22Rv1 (cell line): ENCODE data around the gene GCNA.

Experiments
- H3K27ac ChIP-seq: fragments of 450-650 bp; 2 replicates; pipeline ENCODE4 v1.5.1; 2017
- ZFX ChIP-seq: fragments of 450-650 bp; IDR thresholded peaks from 2 replicates; pipeline ENCODE4 v1.6.1; 2017; ENCODE audit warnings: antibody characterized with exemption, borderline replicate concordance
- TF ChIP-seq, protein P1 (sequence below): fragments of 450-650 bp; IDR thresholded peaks from 2 replicates; pipeline ENCODE4 v1.5.1; 2017; ENCODE audit warnings: mild to moderate bottlenecking

The GCNA gene

DNA sequence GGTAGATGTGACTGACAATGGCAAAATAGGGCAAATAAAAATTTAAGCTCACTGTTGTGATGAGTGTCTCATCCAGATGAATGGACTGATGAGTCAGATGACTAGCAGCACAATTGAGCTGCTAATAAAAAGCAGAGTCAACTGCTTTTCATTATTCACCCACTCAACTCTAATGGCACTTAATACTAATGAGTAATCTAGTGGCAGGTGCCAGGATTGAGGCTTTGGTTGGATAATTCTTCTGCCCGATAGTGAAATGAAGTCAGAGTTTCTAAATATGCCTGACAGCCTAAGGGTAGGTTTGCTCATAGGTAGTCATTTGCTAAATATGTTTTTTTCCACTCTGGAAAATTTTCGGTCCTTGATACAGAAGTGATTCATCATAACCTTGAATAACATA, 34.9 kb upstream of the GCNA start:
- H3K27ac ChIP-seq: no peak overlapping the region
- TF ChIP-seq ZFX: no peak
- TF ChIP-seq, protein P1, sequence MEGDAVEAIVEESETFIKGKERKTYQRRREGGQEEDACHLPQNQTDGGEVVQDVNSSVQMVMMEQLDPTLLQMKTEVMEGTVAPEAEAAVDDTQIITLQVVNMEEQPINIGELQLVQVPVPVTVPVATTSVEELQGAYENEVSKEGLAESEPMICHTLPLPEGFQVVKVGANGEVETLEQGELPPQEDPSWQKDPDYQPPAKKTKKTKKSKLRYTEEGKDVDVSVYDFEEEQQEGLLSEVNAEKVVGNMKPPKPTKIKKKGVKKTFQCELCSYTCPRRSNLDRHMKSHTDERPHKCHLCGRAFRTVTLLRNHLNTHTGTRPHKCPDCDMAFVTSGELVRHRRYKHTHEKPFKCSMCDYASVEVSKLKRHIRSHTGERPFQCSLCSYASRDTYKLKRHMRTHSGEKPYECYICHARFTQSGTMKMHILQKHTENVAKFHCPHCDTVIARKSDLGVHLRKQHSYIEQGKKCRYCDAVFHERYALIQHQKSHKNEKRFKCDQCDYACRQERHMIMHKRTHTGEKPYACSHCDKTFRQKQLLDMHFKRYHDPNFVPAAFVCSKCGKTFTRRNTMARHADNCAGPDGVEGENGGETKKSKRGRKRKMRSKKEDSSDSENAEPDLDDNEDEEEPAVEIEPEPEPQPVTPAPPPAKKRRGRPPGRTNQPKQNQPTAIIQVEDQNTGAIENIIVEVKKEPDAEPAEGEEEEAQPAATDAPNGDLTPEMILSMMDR: no peak

DNA sequence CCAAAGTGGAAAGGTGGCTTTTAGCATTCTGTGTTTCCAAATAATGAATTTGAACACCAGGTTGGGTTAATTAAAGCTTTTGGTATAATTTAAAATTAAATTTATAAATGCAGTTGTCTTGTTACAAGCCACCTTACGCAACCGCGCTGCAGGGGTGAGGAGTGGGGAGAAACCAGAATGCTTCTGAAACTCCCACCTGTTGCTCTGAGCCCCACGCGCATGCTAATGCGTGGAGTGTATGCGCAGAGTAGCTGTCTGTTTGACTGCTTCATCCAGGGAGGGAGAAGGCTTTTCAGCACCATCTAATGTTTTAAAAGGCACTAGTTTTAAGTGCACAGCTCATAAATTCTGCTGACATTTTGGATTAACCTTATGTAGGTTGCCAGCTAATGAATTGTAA, 32.9 kb upstream of the GCNA start:
- no peak overlapping the region for H3K27ac ChIP-seq
- TF ChIP-seq, protein P1: no peak
- TF ChIP-seq ZFX: no peak

DNA sequence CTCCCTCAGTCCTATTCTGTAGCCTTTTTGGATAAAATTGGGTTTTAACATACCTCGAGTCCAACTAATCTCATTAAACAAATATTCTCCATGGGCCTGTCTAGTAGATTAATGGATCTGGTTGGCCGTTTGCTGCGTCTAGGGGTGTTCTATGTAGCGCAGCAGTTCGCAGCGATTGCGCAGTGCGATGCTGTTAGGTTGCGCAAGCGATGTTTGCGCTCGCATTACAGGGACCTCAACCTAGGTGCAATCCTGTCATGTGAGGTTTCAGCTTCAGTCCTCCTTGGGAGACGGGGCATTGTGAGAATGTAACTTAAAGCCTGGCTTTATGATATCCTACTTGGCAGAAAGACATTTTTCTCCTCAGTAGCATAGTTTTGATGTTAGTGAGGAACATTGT, 31.4 kb upstream of the GCNA start:
- H3K27ac ChIP-seq: no peak overlapping the region
- TF ChIP-seq ZFX: no peak
- TF ChIP-seq, protein P1: no peak

DNA sequence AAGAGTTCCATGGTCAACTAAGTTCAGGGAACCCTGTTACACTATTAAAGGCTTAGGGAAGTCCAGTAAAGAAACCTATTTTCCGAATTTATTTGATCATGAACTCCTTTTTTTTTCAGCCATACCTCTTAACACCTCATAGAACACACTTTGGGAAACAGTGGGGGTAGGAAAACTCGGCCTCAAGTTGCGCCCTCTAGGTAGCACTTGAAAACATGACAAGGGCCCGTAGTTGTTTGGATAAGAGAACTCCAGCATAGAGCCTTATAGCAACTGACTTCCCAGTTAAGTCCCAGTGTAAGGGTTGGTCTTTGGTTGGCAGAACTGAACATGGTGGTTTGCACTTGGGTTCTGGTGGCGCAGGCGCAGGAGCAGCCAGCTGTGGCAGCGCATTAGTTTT, 30.9 kb upstream of the GCNA start:
- no peak overlapping the region for H3K27ac ChIP-seq
- no peak for TF ChIP-seq ZFX
- TF ChIP-seq, protein P1: no peak

DNA sequence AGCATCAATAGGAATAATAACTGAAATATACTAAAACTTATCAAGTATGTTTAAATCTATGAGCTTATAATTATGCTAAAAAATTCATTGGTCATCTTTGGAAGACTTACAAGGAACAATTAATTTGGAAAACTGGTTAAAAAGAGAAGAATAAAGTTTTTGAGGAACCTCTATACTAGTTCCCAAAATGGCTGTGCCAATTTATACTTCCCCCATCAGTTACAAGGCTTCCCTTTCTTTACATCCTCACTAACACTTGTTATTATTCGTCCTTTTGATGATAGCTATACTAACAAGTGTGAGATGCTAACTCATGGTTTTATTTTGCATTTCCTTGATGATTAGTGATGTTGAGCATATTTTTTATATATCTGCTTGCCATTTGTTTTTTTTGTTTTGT, 28.3 kb upstream of the GCNA start:
- TF ChIP-seq, protein P1: no peak
- TF ChIP-seq ZFX: no peak
- H3K27ac ChIP-seq: no peak overlapping the region

DNA sequence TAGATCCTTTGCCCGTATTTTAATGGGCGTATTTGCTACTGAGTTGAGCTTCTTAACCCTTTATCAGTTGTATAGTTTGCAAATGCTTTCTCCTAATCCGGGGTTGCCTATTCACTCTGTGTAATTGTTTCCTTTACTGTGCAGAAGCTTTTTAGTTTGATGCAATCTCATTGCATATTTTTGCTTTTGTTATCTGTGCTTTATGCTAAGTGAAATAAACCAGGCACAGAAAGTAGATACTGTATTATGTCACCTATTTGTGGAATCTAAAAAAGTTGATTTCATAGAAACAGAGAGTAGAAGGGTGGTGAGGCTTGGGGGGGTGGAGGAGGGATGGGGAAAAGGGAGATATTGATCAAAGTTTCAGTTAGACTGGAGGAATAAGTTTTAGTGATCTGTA, 27.7 kb upstream of the GCNA start:
- H3K27ac ChIP-seq: no peak overlapping the region
- TF ChIP-seq, protein P1: no peak
- no peak for TF ChIP-seq ZFX

DNA sequence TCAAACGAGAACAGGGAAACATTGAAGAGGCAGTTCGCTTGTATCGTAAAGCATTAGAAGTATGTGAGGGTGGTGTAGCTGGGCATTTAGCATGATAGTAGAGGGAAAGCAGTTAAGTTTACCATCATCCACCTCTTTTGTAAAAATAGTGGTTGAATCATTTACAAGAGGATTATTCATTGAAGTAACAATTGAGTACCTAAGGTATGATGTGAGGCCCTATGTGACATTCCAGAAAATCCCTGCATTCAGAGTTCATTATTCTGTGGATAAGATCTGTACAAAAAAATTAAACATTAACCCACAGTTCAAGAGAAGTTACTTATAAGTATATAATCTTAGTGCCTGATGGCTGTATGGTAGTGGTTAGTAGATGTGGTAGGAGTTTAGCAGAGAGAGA, 22.2 kb upstream of the GCNA start:
- TF ChIP-seq, protein P1: no peak
- no peak for TF ChIP-seq ZFX
- no peak overlapping the region for H3K27ac ChIP-seq
